ENCODE measurements around the gene TMEM221. TPM values are rescaled to one million over a fixed set of nuclear protein-coding genes. Genes with fewer than 3 reads are reported as not detected.

The TMEM221 gene
- total RNA-seq, 5 donors from 2014 or later (not counting 1 experiment from before 2014, with no cell fraction given), result not detected

DNA sequence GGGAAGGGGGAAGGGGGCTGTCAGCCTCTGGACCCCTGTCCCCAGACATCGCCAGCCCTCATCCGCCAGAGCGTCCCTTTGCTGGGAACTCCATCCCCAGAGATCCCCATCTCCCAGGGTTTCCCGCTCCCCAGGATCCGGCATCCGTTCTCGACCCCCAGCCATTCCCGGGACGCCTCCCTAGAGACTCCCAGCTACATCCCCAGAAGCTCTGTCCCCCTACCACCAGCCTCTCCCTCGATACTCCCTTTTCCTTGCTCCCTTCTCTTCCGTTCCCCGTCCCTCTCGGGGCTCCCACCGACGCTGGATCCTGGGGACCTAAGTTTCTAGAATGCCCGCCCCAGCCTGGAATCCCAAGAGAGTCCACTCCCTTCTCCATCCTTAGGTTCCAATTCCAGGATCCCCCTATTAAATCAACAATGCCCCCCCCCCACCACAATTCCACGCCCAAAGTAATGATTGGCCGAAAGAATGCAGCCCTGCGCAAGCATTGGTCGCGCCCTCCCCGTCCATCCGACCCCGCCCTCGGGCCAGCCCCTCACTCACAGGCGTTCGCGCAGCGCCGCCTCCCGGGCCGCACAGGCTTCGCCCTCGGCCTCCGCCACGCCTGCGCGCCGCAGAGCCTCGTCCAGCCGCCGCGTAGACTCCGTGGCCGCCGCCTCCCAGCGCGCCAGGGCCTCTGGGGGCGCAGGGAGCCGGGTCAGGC lies 57.6 kb downstream of the TMEM221 start:
- H3K36me3 ChIP-seq (ENCODE audit: control insufficient read depth in 2 of 2, extremely low read depth in 1 of 2, insufficient read depth in 1 of 2, low read length in 1 of 2), result no peaks in the 10 kb centered on the region
- DNase-seq (peak; percentile 73 to 93 (median 84)), ATAC-seq (replicated peaks in 1 of 4) (peak; percentile 98 to 99 (median 99))
- Mint-ChIP-seq H3K27ac (peak overlapping the region in 1 of 2 donors; percentile 27), H3K4me3 (peak overlapping the region; percentile 85 to 94 (median 86)), H3K36me3 (no peaks in the 10 kb centered on the region), H3K4me1 (peaks cover 21 to 26% (median 22%) of the 10 kb centered on the region in 3 donors), H3K9me3 (no peaks in the 10 kb centered on the region), H3K27me3 (peaks cover 0 to 2% of the 10 kb centered on the region in 2 donors)
- ChIA-PET POLR2A (interaction anchor here in 1 of 2 donors (0.5 kb wide), 1 partner anchor 67 kb away, joined by 3 read pairs; no protein-coding TSS in a partner anchor), CTCF (interaction anchor here (0.5 to 1.7 kb wide), 6 partner anchors 13 to 468 kb away, joined by 3 to 5 read pairs (median 4); partner anchors contain the start of gene MVB12A (in 1 of the 2))
- no peaks in the 10 kb centered on the region for H3K9me3 ChIP-seq
- WGBS (ENCODE audit: insufficient coverage), result under 1% methylated on average over 42 of the region's 50 CpGs
- H3K4me3 ChIP-seq (ENCODE audit: control insufficient read depth in 1 of 2, extremely low read depth in 1 of 2, low read length in 1 of 2), result peak overlapping the region; percentile 66 to 67
- H3K4me1 ChIP-seq (ENCODE audit: control insufficient read depth in 1 of 2, extremely low read depth in 1 of 2, insufficient read depth in 2 of 2, low read length in 2 of 2), result peaks cover 8 to 34% of the 10 kb centered on the region in 2 experiments
- no peak overlapping the region for H3K27ac ChIP-seq (ENCODE audit: low read length)
- H3K27me3 ChIP-seq (replicated peaks in 1 of 2; ENCODE audit: control insufficient read depth in 2 of 2, extremely low read depth in 1 of 2, insufficient read depth in 2 of 2, low read length in 1 of 2), result peaks cover 0 to 18% of the 10 kb centered on the region in 2 experiments

DNA sequence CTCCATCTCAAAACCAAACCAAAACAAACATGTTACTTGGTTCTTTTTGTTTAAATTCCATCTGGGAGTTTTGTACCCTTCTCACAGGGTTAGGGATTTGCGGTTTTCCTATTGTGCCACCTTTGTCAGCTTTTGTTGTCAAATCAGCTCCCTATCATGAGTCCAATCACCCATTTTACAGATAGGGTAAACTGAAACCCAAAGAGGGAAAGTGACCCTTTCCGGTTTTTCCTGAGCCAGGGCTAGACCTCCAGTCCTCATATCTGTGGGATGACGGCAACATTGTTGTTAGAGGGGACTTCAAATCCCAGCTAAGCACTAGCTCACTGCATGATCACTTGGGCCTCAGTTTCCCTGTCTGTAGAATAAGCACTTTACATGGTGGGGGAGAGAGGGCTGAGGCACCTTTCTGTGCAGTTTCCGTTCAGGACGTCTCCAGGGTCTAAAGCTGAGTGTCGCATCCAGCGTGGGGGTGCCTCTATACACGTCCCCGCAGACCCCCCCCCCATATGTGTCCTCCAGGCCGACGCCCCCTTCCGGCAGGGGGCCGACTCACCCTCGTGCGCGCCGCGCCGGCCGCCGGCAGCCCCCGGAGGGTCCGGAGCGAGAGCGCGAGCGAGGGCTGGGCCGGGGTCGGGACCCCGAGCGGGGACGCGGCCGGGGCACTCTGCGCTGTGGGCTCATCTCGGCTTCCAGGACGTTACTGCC lies 58.4 kb downstream of the TMEM221 start:
- Mint-ChIP-seq H3K4me1 (peaks cover 18 to 23% (median 19%) of the 10 kb centered on the region in 3 donors), H3K4me3 (peak overlapping the region; percentile 85 to 94 (median 86)), H3K9me3 (no peaks in the 10 kb centered on the region), H3K27ac (no peak overlapping the region), H3K36me3 (no peaks in the 10 kb centered on the region), H3K27me3 (peaks cover 0 to 2% of the 10 kb centered on the region in 2 donors)
- ATAC-seq (replicated peaks in 1 of 4), result no peak
- Histone ChIP-seq H3K4me1 (ENCODE audit: control insufficient read depth in 1 of 2, extremely low read depth in 1 of 2, insufficient read depth in 2 of 2, low read length in 2 of 2) (peaks cover 8 to 30% of the 10 kb centered on the region in 2 experiments), H3K27me3 (replicated peaks in 1 of 2; ENCODE audit: control insufficient read depth in 2 of 2, extremely low read depth in 1 of 2, insufficient read depth in 2 of 2, low read length in 1 of 2) (peaks cover 0 to 18% of the 10 kb centered on the region in 2 experiments), H3K27ac (ENCODE audit: low read length) (no peak overlapping the region), H3K4me3 (ENCODE audit: control insufficient read depth in 1 of 2, extremely low read depth in 1 of 2, low read length in 1 of 2) (peak overlapping the region; percentile 64 to 67), H3K36me3 (ENCODE audit: control insufficient read depth in 2 of 2, extremely low read depth in 1 of 2, insufficient read depth in 1 of 2, low read length in 1 of 2) (no peaks in the 10 kb centered on the region), H3K9me3 (no peaks in the 10 kb centered on the region)
- DNase-seq, result peak in 1 of 35 experiments; percentile 29
- ChIA-PET CTCF (interaction anchor here (0.5 to 0.9 kb wide), 5 partner anchors 23 to 469 kb away, joined by 3 to 4 read pairs (median 3); no protein-coding TSS in a partner anchor), POLR2A (no interaction called here)
- whole genome bisulfite sequencing (ENCODE audit: insufficient coverage), result 2% methylated on average over 17 of the region's 37 CpGs

DNA sequence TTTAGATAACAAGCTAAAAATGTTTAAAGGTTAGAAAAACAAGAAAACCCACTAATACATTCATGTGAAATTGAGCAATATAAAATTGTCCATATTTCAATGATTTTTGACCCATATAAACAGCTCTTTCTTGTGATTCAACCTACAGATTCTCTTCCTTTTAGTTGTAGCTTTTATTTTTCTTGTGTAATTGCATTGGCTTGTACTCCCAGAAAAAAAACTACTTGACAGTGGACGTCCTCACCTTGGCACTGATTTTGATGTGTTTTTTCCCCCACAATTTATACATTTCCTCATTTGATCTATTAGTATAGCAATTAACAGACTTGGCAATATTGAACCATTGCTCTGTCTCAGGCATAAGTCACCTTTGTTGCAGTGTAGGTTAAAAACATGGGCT lies 59.2 kb downstream of the TMEM221 start:
- ChIA-PET CTCF (interaction anchor here (0.6 to 1.5 kb wide), 10 partner anchors 24 to 1248 kb away, joined by 3 to 5 read pairs (median 3); partner anchors contain the start of genes DDA1 (in 1 of the 2) and MVB12A (in 1 of the 2)), POLR2A (interaction anchor here in 1 of 2 donors (0.5 kb wide), 1 partner anchor 734 kb away, joined by 9 read pairs; no protein-coding TSS in a partner anchor)
- no peak overlapping the region for H3K27ac ChIP-seq (ENCODE audit: low read length)
- H3K27me3 Mint-ChIP-seq, result peaks cover 0 to 2% of the 10 kb centered on the region in 2 donors
- no peaks in the 10 kb centered on the region for H3K9me3 ChIP-seq
- DNase-seq (no peak), ATAC-seq (replicated peaks in 1 of 4) (no peak)
- H3K4me3 ChIP-seq (ENCODE audit: control insufficient read depth in 1 of 2, extremely low read depth in 1 of 2, low read length in 1 of 2), result no peak overlapping the region
- peak overlapping the region in 2 of 3 donors; percentile 21 to 94 for H3K4me3 Mint-ChIP-seq
- no peaks in the 10 kb centered on the region for H3K9me3 Mint-ChIP-seq
- no peak overlapping the region for H3K27ac Mint-ChIP-seq
- peaks cover 0 to 18% of the 10 kb centered on the region in 2 experiments for H3K27me3 ChIP-seq (replicated peaks in 1 of 2; ENCODE audit: control insufficient read depth in 2 of 2, extremely low read depth in 1 of 2, insufficient read depth in 2 of 2, low read length in 1 of 2)
- peaks cover 8 to 22% of the 10 kb centered on the region in 2 experiments for H3K4me1 ChIP-seq (ENCODE audit: control insufficient read depth in 1 of 2, extremely low read depth in 1 of 2, insufficient read depth in 2 of 2, low read length in 2 of 2)
- no peaks in the 10 kb centered on the region for H3K36me3 ChIP-seq (ENCODE audit: control insufficient read depth in 2 of 2, extremely low read depth in 1 of 2, insufficient read depth in 1 of 2, low read length in 1 of 2)
- whole genome bisulfite sequencing (ENCODE audit: insufficient coverage), result no CpG with 5 or more reads among the region's 1 CpG
- peaks cover 13 to 18% (median 14%) of the 10 kb centered on the region in 3 donors for H3K4me1 Mint-ChIP-seq
- no peaks in the 10 kb centered on the region for H3K36me3 Mint-ChIP-seq

DNA sequence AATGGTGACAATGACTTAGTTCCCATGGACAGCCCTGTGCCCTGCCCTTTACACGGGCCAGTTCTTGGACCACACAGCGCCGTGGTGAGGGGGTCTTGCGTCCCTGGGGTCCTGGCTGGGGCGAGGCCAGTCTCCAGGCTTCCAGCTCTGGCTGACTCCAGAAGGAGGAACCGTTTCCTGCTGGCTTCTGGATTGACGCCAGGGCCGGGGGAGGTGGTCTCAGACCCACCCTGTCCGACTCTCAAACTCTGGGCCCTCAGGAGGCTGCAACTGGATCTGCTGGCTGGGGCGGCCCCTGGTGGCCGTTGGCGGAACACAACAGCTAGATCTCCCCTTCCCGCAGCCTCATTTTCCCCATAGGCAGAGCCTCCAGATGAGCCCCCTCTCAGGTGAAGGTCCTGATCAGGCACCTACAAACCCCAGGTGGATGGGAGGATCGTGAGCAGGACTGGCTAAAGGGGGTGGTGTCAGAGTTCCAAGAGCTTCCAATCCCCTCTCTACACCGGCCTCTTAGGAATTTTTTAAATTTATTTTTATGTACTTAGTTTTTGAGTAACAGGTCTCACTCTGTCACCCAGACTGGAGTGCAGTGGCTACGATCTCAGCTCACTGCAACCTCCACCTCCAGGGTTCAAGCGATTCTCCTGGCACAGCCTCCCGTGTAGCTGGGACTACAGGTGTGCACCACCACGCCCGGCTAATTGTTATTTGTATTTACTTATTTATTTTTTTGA lies 62.4 kb downstream of the TMEM221 start:
- Mint-ChIP-seq H3K27me3 (peaks cover 0 to 2% of the 10 kb centered on the region in 2 donors), H3K4me1 (peaks cover 5 to 13% (median 11%) of the 10 kb centered on the region in 3 donors), H3K27ac (no peak overlapping the region), H3K9me3 (no peaks in the 10 kb centered on the region), H3K36me3 (no peaks in the 10 kb centered on the region), H3K4me3 (no peak overlapping the region)
- H3K36me3 ChIP-seq (ENCODE audit: control insufficient read depth in 2 of 2, extremely low read depth in 1 of 2, insufficient read depth in 1 of 2, low read length in 1 of 2), result no peaks in the 10 kb centered on the region
- no peak overlapping the region for H3K4me3 ChIP-seq (ENCODE audit: control insufficient read depth in 1 of 2, extremely low read depth in 1 of 2, low read length in 1 of 2)
- peaks cover 0 to 6% of the 10 kb centered on the region in 2 experiments for H3K27me3 ChIP-seq (replicated peaks in 1 of 2; ENCODE audit: control insufficient read depth in 2 of 2, extremely low read depth in 1 of 2, insufficient read depth in 2 of 2, low read length in 1 of 2)
- ATAC-seq (replicated peaks in 1 of 4), result peak; percentile 23 to 51 (median 42)
- H3K9me3 ChIP-seq, result no peaks in the 10 kb centered on the region
- peaks cover 2 to 17% of the 10 kb centered on the region in 2 experiments for H3K4me1 ChIP-seq (ENCODE audit: control insufficient read depth in 1 of 2, extremely low read depth in 1 of 2, insufficient read depth in 2 of 2, low read length in 2 of 2)
- 45% methylated on average over 11 of the region's 20 CpGs for WGBS (ENCODE audit: insufficient coverage)
- ChIA-PET CTCF (interaction anchor here (0.6 to 2.2 kb wide), 5 partner anchors 40 to 196 kb away, joined by 3 to 10 read pairs (median 4); no protein-coding TSS in a partner anchor), POLR2A (no interaction called here)
- H3K27ac ChIP-seq (ENCODE audit: low read length), result no peak overlapping the region
- DNase-seq, result peak in 33 of 35 experiments; percentile 17 to 78 (median 49)

Other genes with a start within 250 kb of the TMEM221 start
- 10 to 100 TPM; 23.8 to 45.2 (median 38.6) TPM for gene USE1, start 233.3 kb downstream of the TMEM221 start, total RNA-seq
- 10 to 100 TPM; 21.5 to 33.3 (median 23.0) TPM for gene OCEL1, start 222.4 kb downstream of the TMEM221 start, total RNA-seq
- gene NR2F6, start 202.7 kb downstream of the TMEM221 start, total RNA-seq, result 1 to 10 TPM in 4 of 5 donors, under 1 TPM in 1; 0.55 to 6.4 (median 2.8) TPM
- gene USHBP1, start 183.9 kb downstream of the TMEM221 start, total RNA-seq, result under 1 TPM in 4 of 5 donors, not detected in 1; 0.10 to 0.61 (median 0.38) TPM
- 100 to 1,000 TPM in 3 of 5 donors, 10 to 100 TPM in 2; 76.7 to 130 (median 117) TPM for gene BABAM1, start 181.2 kb downstream of the TMEM221 start, total RNA-seq
- 1 to 10 TPM in 4 of 5 donors, under 1 TPM in 1; 0.93 to 6.5 (median 2.9) TPM for gene ANKLE1, start 166.8 kb downstream of the TMEM221 start, total RNA-seq
- gene ABHD8, start 145.2 kb downstream of the TMEM221 start, total RNA-seq, result 10 to 100 TPM in 3 of 5 donors, 1 to 10 TPM in 2; 5.3 to 12.4 (median 11.3) TPM
- gene MRPL34, start 142.8 kb downstream of the TMEM221 start, total RNA-seq, result 10 to 100 TPM; 37.6 to 87.0 (median 69.3) TPM
- 10 to 100 TPM; 37.3 to 51.7 (median 42.0) TPM for gene DDA1, start 139.1 kb downstream of the TMEM221 start, total RNA-seq
- gene ANO8, start 113.8 kb downstream of the TMEM221 start, total RNA-seq, result 10 to 100 TPM; 18.3 to 27.4 (median 24.9) TPM
- 10 to 100 TPM; 31.9 to 72.5 (median 65.7) TPM for gene GTPBP3, start 111.1 kb downstream of the TMEM221 start, total RNA-seq
- under 1 TPM in 4 of 5 donors, not detected in 1; 0.19 to 0.86 (median 0.48) TPM for gene PLVAP, start 71.3 kb downstream of the TMEM221 start, total RNA-seq
- gene CCDC194, start 54.5 kb downstream of the TMEM221 start, total RNA-seq, result 1 to 10 TPM; 1.4 to 3.3 (median 2.6) TPM
- gene BST2, start 43.0 kb downstream of the TMEM221 start, total RNA-seq, result 10 to 100 TPM; 43.9 to 62.0 (median 52.2) TPM
- 10 to 100 TPM; 21.0 to 41.4 (median 35.3) TPM for gene MVB12A, start 28.6 kb downstream of the TMEM221 start, total RNA-seq
- not detected for gene NXNL1, start 12.3 kb upstream of the TMEM221 start, total RNA-seq
- gene SLC27A1, start 21.9 kb upstream of the TMEM221 start, total RNA-seq, result 10 to 100 TPM in 3 of 5 donors, 1 to 10 TPM in 2; 5.9 to 13.3 (median 10.5) TPM
- 100 to 1,000 TPM in 1 of 5 donors, 10 to 100 TPM in 4; 46.2 to 103 (median 77.5) TPM for gene PGLS, start 63.0 kb upstream of the TMEM221 start, total RNA-seq
- 10 to 100 TPM; 43.0 to 78.1 (median 70.8) TPM for gene COLGALT1, start 107.0 kb upstream of the TMEM221 start, total RNA-seq
- under 1 TPM in 4 of 5 donors, not detected in 1; 0.07 to 0.18 (median 0.13) TPM for gene UNC13A, start 239.7 kb upstream of the TMEM221 start, total RNA-seq

Measured in T-cell (primary cell).